Memory B cell (primary cell): Measurements from ENCODE around the gene TGM2.

Experiments used
- ATAC-seq: fragments of 150-1000 bp; cut with Tn5 transposase; 2 replicates; pipeline ENCODE4 v1.10.0; 2021; ENCODE audit warnings: low read depth, mild to moderate bottlenecking, moderate library complexity
- DNase-seq, 2 donors: peaks; one replicate each; pipeline ENCODE4 v3.0.0; 2022; ENCODE audit warnings: low spot score in 2 of 2
- H3K27ac Mint-ChIP-seq: one replicate; pipeline ENCODE4 v1.8.0; 2022; ENCODE audit warnings: mild to moderate bottlenecking, moderate library complexity, mixed read lengths
- H3K27me3 Mint-ChIP-seq: one replicate; pipeline ENCODE4 v1.8.0; 2022; ENCODE audit warnings: mixed read lengths
- H3K36me3 Mint-ChIP-seq: one replicate; pipeline ENCODE4 v1.8.0; 2022; ENCODE audit warnings: mild to moderate bottlenecking, mixed read lengths
- H3K4me1 Mint-ChIP-seq: one replicate; pipeline ENCODE4 v1.8.0; 2022; ENCODE audit warnings: mixed read lengths
- H3K4me3 Mint-ChIP-seq: one replicate; pipeline ENCODE4 v1.8.0; 2022; ENCODE audit warnings: mild to moderate bottlenecking, moderate library complexity, mixed read lengths
- H3K9me3 Mint-ChIP-seq: one replicate; pipeline ENCODE4 v1.8.0; 2022; ENCODE audit warnings: mixed read lengths

Gene TGM2

DNA sequence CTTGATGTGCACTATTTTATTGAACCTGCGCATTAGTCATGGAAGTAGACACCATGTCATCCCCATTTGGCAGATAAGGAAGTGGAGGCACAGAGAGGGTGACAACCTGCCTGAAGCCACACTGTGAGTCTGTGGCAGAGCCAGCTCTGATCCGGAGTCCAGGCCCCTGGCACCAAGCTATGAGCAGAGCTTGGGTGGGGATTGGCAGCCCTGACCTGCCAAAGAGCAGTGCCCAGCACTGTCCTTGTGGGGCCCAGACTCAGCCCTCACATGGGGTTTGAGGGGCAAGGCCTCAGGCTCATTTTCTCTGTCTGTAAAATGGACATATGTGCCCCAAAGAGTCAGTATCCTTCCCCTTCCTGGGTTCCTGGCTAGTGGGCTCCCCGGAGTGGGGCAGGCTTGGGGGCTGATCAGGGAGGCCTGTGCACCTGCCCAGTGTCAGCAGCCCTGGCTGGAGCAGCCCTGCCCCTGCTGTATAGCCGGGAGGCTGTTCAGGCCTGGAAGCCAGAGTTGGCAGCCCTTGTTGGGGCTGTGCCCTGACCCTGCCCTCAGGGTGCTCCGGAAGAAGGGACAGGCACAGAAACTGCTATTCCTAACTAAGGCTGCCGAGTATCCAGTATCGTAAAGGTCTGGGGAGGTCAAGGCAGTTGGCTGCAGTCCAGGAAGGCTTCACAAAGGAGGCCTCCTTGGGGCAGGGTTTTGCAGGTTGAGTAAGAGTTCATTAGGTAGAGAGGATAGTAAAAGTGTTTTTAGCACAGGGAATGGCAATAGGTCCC is 38.7 kb downstream of the TGM2 start:
- H3K4me3 Mint-ChIP-seq = no peak overlapping the region
- peaks cover 5% of the 10 kb centered on the region for H3K4me1 Mint-ChIP-seq
- H3K27ac Mint-ChIP-seq = no peak overlapping the region
- H3K27me3 Mint-ChIP-seq = no peaks in the 10 kb centered on the region
- no peaks in the 10 kb centered on the region for H3K36me3 Mint-ChIP-seq
- no peak for DNase-seq
- H3K9me3 Mint-ChIP-seq = no peaks in the 10 kb centered on the region
- no peak for ATAC-seq

DNA sequence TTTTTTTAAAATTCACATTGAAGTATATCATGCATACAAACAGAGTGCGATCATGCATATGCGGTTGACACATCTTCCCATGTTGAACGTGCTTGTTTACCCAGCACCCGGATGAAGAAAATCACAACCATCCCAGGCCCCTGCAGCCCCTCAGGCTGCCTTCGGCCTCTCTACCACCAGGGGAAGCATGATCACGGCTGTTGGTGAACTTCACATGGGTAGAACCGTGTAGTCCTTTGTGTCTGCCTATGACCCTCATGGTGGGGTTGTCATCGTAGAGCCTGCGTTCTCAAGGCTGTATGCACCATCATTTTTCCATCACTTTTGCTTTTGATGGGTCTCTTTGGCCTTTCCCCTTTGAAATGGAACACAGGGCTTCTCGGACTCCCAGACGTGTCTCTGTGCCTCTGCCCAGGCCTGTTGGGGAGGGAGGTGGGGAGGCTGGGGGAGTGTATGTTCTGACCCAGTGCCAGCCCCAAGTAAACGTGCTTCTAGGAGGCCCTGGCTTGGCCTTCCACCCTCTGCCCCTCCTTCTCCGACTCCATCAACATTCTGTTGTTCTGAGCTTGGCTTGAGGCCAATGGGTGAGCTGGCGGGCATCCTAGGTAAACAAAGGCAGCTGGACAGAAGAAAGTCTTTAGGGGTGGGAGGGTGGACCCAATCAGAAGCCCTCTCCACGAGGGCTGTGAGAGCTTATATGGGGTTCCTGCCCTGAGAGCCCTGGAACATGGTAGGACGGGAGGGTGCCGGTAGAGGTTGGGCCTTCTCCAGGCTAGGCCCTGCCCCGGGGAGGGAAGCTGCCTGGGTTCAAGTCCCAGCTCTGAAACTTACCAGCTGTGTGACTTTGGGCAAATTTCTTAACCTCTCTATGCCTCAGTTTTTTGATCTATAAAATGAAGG is 39.7 kb downstream of the TGM2 start:
- ATAC-seq (no peak), DNase-seq (no peak)
- Mint-ChIP-seq H3K36me3 (no peaks in the 10 kb centered on the region), H3K27me3 (no peaks in the 10 kb centered on the region), H3K9me3 (no peaks in the 10 kb centered on the region), H3K4me3 (no peak overlapping the region), H3K27ac (no peak overlapping the region), H3K4me1 (peaks cover 3% of the 10 kb centered on the region)

DNA sequence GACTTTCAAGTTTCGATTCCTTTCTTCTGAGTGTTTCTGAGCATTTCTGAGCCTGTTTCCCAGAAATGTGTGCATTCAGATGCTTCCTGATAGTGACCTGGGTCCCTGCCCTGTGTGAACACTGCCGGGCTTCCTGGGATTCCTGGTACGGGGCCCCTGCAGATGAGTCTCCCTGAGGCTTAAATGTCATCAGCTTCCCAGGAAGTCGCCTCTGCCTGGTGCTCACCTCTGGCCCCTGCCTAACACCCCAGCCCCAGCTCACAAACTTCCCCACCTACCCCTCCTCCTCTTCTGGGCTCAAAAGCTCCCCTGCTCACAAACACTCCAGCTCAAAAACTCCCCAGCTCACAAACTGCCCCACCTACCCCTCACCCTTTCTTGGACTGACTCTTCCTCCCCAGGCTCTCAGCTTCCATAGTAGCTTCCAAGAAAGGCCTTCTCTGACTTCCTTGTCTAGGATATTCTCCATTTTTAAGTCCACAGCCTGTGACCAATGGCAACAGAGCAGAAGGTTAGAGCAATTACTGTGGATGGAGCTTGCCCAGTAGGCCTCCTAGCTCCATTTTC is 42.0 kb downstream of the TGM2 start:
- H3K4me1 Mint-ChIP-seq = peaks cover 3% of the 10 kb centered on the region
- H3K9me3 Mint-ChIP-seq = no peaks in the 10 kb centered on the region
- no peak overlapping the region for H3K27ac Mint-ChIP-seq
- ATAC-seq (no peak), DNase-seq (no peak)
- no peaks in the 10 kb centered on the region for H3K27me3 Mint-ChIP-seq
- no peaks in the 10 kb centered on the region for H3K36me3 Mint-ChIP-seq
- H3K4me3 Mint-ChIP-seq = no peak overlapping the region

DNA sequence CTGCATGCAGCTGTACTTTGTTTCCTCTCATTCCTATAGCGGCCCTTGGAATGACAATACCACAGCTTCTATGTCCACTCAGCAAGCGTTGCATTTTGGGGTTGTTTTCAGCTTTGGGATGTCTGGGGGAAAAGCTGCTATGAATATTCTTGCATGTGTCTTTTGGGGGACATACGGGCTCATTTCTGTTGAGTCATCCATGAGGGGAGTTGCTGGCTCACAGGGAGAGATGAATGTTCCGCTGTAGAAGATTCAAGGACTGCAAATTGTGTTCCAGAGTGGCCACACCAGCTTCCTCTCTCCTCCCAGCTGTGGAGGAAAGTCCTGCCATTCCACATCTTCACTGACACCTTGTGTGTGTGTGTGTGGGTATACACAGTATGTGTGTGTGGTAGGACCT is 43.3 kb downstream of the TGM2 start:
- peaks cover 4% of the 10 kb centered on the region for H3K4me1 Mint-ChIP-seq
- no peaks in the 10 kb centered on the region for H3K36me3 Mint-ChIP-seq
- no peak for DNase-seq
- H3K9me3 Mint-ChIP-seq = no peaks in the 10 kb centered on the region
- H3K4me3 Mint-ChIP-seq = no peak overlapping the region
- no peak overlapping the region for H3K27ac Mint-ChIP-seq
- no peak for ATAC-seq
- H3K27me3 Mint-ChIP-seq = no peaks in the 10 kb centered on the region

DNA sequence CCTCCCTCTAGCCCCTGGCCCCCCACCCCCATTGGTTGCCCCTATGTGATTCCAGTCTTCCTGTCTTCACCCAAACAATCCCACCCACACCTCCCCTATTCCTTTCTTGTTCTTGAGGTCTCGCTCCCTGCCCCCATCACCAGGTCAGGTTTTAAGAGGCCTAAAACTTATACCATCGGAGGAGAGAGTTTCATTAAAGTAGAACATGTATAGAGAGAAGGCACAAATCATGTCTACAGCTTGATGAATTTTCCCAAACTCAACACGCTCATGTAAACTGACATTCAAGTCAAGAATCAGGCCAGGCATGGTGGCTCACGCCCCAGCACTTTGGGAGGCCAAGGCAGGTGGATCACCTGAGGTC is 44.5 kb downstream of the TGM2 start:
- Mint-ChIP-seq H3K4me1 (peaks cover 7% of the 10 kb centered on the region), H3K4me3 (no peak overlapping the region), H3K27me3 (no peaks in the 10 kb centered on the region), H3K9me3 (no peaks in the 10 kb centered on the region), H3K27ac (no peak overlapping the region), H3K36me3 (no peaks in the 10 kb centered on the region)
- ATAC-seq (no peak), DNase-seq (no peak)

DNA sequence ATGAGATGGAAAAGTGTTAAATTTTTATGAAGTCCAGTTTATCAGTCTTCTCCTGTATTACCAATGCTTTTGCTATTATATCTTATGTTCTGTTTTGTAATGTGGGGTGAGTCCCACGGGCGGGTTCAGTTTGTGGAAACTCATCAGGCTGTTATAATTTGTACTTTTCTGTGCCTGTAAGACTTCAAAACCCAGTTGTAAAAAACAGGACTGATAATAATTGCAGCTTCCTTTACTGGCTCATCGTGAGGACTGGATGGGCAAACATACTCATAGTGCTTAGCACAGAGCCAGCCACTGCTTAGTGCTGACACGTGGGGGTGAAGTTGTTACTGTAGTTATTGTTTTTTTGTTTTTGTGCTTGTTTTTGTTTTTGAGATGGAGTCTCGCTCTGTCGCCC is 45.6 kb downstream of the TGM2 start:
- peaks cover 10% of the 10 kb centered on the region for H3K4me1 Mint-ChIP-seq
- no peak for DNase-seq
- no peaks in the 10 kb centered on the region for H3K36me3 Mint-ChIP-seq
- ATAC-seq = no peak
- H3K27me3 Mint-ChIP-seq = no peaks in the 10 kb centered on the region
- H3K27ac Mint-ChIP-seq = no peak overlapping the region
- no peak overlapping the region for H3K4me3 Mint-ChIP-seq
- no peaks in the 10 kb centered on the region for H3K9me3 Mint-ChIP-seq

DNA sequence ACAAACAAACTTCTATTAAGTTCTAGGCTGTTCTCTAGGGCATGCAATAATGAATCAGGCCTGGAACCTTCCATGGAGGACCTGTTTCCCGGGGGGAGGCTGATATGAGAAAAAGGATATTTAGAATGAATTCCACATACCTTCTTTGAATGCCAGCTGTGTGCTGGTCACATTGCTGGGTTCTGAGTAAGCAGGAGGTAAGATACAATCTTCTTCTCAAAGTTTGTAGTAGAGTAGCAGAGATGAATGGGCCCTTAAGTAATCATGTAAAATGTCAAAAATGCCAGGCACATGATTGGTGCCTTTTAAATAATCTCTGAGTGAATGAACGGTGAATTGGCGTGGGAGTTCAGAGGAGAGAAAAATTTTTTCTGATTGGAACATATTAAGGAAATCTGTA is 47.4 kb downstream of the TGM2 start:
- no peak for ATAC-seq
- no peak overlapping the region for H3K27ac Mint-ChIP-seq

DNA sequence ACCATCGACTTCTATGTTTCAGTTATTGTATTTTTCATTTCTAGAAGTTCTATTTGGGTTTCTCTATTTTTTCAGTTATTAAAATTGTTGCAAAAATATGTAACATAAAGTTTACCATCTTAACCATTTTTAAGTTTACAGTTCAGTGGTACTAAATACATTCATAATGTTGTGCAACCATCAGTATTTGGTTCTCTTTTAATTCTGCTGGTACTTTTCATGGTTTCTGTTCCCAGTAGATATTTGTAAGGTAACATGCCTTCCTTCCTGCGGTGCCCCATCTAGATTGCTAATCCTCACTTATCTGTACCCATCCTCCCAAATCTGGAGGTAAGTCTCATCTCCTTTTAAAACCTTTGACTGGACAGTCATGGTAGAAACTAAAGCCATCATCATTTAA is 47.9 kb downstream of the TGM2 start:
- Mint-ChIP-seq H3K27ac (peak overlapping the region; percentile 5), H3K9me3 (no peaks in the 10 kb centered on the region), H3K27me3 (no peaks in the 10 kb centered on the region), H3K36me3 (no peaks in the 10 kb centered on the region), H3K4me1 (peaks cover 11% of the 10 kb centered on the region), H3K4me3 (no peak overlapping the region)
- DNase-seq (no peak), ATAC-seq (no peak)

More for the DNA sequence above, 47.4 kb downstream of the TGM2 start:
- Mint-ChIP-seq H3K36me3 (no peaks in the 10 kb centered on the region), H3K4me3 (no peak overlapping the region), H3K4me1 (peaks cover 11% of the 10 kb centered on the region), H3K9me3 (no peaks in the 10 kb centered on the region), H3K27me3 (no peaks in the 10 kb centered on the region)
- no peak for DNase-seq

DNA sequence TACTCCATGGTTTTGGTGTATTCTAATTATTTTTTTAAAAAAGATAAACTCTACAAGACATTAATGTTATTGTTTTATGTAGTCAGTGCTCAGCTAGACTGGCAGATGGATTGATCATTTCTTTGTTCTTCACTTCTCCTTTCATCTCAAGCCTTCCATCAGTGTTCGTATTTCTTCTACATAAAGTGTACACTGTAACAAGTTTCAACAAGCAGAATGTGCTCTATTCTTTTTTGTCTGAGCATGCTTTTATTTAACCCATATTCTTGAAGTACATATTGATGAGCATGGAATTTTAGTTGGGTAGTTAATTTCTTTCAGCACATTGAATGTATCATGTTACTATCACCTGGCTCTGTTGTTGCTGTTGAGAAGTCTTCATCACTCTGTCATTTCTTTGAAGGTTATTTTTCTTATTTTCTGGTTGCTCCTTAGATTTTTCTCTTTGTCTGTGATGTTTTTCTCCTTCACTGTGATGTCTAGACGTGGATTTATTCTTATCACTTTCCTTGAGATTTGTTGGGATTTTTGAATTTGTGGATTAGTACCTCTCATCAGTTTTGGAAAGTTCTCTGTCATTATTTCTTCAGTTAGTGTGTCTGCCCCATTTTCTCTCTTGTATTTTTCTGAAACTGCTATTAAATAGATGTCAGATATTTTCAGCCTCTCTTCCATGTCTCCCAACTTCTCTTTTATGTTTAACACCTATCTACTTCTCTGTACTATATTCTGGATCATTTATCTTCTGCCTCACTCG is 48.5 kb downstream of the TGM2 start:
- H3K27me3 Mint-ChIP-seq = no peaks in the 10 kb centered on the region
- H3K27ac Mint-ChIP-seq = peak overlapping the region; percentile 5
- H3K36me3 Mint-ChIP-seq = peaks cover 2% of the 10 kb centered on the region
- peaks cover 1% of the 10 kb centered on the region for H3K9me3 Mint-ChIP-seq
- ATAC-seq (no peak), DNase-seq (no peak)
- H3K4me3 Mint-ChIP-seq = no peak overlapping the region
- peaks cover 15% of the 10 kb centered on the region for H3K4me1 Mint-ChIP-seq

DNA sequence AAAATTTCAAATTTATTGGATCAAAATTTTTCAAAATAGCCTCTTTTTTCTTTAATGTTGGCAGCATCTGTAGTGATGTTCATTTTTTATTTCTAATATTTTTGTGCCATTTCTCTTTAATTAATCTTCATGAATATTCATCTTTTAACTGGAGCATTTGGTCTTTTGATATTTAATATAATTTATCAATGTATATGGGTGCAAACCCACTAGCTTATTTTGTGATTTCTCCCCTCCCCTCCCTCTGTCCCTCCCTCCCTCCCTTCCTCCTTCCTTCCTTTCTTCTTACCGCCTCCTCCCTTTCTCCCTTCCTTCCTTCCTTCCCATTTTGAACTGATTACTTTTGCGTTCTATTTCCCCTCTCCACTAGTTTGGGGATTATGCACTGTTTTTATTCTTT is 49.2 kb downstream of the TGM2 start:
- H3K27ac Mint-ChIP-seq = no peak overlapping the region
- no peaks in the 10 kb centered on the region for H3K27me3 Mint-ChIP-seq
- no peak overlapping the region for H3K4me3 Mint-ChIP-seq
- peaks cover 2% of the 10 kb centered on the region for H3K36me3 Mint-ChIP-seq
- H3K4me1 Mint-ChIP-seq = peaks cover 15% of the 10 kb centered on the region
- peaks cover 1% of the 10 kb centered on the region for H3K9me3 Mint-ChIP-seq
- DNase-seq (no peak), ATAC-seq (no peak)

DNA sequence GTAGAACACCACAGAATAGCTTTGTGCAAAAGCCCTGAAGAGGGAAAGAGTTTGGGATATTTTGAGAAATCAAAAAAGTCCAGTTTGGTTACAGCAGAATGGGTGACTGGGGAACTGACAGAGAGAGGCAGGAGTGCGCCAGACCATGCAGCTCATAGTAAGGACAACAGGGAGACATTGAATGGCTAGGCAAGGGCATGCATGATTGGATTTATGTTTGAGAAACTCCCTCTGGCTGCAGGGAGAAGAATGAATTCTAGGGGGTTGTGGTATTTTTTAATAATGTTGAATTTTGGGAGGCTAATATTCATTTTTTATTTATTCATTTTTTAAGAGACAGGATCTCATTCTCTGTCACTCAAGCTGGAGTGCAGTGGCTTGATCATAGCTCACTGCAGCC is 49.9 kb downstream of the TGM2 start:
- peaks cover 2% of the 10 kb centered on the region for H3K36me3 Mint-ChIP-seq
- peaks cover 1% of the 10 kb centered on the region for H3K9me3 Mint-ChIP-seq
- ATAC-seq = peak; percentile 53

DNA sequence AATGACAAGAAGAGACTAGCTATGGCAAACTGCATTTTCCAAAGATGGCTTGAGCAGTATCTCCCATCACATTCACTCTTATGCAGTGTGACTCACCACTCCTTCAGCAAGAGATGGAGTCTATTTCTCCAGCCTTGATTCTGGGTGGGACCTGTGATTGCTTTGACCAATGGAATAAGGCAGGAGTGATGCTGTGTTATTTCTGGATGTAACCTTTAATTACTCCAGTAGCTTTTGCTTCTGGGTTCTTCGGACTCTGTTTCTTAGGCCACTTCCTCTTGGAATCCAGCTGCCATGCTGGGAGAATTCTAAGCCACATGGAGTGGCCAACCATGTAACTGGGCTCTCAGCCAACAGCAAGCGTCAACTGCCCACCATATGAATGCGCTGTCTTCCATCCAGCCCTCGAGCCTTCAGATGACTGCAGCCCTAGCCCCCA is 50.7 kb downstream of the TGM2 start:
- Mint-ChIP-seq H3K4me3 (no peak overlapping the region), H3K4me1 (peaks cover 15% of the 10 kb centered on the region), H3K36me3 (peaks cover 2% of the 10 kb centered on the region), H3K9me3 (peaks cover 1% of the 10 kb centered on the region), H3K27me3 (no peaks in the 10 kb centered on the region), H3K27ac (no peak overlapping the region)
- ATAC-seq (no peak), DNase-seq (no peak)

More for the DNA sequence above, 49.9 kb downstream of the TGM2 start:
- H3K4me1 Mint-ChIP-seq = peaks cover 15% of the 10 kb centered on the region
- no peak overlapping the region for H3K27ac Mint-ChIP-seq
- no peak for DNase-seq
- no peaks in the 10 kb centered on the region for H3K27me3 Mint-ChIP-seq
- no peak overlapping the region for H3K4me3 Mint-ChIP-seq

DNA sequence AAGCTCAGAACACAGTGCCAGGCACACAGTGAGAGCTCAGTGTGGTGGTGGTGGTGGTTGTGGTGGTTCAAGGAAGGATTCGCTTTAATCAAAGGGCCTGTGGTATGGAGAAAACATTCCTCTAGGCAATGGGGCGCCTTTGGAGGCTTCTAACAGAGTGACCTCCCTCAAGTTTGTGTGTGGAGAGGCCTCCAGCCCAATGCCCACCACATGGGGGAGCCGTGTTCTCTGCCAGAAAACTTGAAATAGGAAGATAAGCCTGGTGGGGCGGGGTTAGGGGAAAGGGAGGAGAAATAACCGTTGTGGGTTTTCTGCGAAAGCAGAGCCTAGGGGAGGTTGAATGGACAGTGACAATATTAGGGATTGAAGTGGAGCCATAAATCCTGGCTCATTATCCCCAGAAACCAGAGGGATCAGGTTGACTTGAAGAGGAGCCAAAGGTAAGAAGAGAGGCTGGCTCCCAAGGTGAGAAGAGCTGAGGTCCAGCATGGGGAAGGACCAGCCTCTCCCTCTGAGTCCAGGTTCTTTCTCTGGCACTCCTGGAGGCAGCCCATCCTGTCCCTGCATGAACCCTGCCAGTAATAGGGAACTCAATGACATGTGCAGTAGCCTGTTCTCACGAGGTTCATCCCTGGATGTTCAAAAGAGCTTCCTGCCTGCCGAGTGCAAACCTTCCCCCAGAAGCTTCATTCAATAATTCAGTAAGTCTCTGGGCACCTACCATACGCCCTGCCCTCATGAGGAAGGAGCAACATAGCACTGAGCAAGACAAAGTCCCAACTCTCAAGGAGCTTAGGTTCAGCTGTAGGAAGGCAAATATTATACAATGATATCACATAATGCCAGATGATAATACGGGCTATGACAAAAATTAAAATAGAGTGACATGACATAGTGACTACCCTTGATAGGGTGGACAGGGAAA is 51.4 kb downstream of the TGM2 start:
- H3K27me3 Mint-ChIP-seq = no peaks in the 10 kb centered on the region
- no peak overlapping the region for H3K27ac Mint-ChIP-seq
- H3K36me3 Mint-ChIP-seq = peaks cover 2% of the 10 kb centered on the region
- peaks cover 1% of the 10 kb centered on the region for H3K9me3 Mint-ChIP-seq
- H3K4me1 Mint-ChIP-seq = peaks cover 15% of the 10 kb centered on the region
- DNase-seq (no peak), ATAC-seq (no peak)
- H3K4me3 Mint-ChIP-seq = no peak overlapping the region
